NCI-H1092 (cell line): ENCODE measurements around the gene SRPX2.

Experiments used
- DNase-seq: peaks from one replicate; lab custom pipeline; 2025; lab: John Stamatoyannopoulos, UW

The SRPX2 gene

DNA sequence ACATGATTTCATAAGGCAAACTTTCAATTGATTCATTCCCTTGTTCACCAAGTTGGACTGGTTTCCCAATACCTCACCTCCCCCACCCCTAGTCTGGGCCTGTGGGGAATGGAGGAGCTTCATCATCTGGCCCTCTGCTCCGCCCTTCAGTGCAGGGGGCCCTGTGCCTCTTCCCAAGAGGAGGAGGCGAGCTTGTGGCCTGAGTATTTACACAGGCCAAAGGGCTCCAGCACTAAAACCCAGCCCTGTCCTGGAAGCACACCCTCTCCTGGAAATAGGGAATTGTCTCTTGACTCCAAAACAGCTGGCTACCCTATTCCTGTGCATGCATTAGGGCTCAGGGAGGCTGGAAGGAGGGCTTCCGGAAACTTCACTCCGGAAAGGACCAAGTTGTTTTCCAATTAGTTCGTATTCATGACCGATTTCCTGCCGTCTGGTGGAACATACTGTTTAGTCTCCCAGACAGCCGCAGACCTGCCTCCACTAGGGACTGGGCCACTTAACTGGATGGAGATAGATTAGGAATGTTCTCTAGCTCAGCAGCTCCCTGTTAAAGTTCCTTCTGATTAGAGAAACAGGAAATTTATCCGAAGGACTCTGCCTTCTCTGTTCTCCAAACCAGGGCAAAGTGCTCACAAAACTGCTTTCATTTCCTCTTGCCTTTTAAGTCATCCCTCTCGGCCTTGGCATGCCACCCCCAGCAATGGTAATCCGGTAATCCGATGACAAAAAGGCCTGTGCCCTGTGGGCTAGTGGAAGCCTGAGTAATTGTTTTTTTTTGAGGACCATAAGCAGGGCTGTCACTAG, 5.8 kb downstream of the SRPX2 start:
- no peak for DNase-seq

GRCh38 chrX:100650841-100651240, 6.8 kb downstream of the SRPX2 start:
- no peak for DNase-seq

DNA sequence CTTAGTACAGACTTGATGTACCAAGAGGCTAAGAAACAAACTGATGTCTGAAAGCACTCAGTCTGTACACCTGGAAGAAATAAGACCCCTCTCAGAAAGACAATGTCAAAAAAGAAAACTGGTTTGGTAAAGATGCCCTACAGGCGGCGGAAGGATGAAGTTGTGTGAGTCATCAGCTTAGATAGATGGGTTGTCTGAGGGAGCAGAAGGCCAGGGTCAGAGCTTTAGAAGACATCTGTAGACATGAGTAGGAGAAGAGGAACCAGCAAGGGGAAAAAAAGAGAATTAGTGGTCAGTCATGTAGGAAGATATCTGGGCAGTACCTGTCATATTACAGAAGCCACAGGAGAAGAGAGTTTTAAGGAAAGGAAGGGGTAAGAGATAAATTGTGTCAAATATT, 8.3 kb downstream of the SRPX2 start:
- DNase-seq: no peak

DNA sequence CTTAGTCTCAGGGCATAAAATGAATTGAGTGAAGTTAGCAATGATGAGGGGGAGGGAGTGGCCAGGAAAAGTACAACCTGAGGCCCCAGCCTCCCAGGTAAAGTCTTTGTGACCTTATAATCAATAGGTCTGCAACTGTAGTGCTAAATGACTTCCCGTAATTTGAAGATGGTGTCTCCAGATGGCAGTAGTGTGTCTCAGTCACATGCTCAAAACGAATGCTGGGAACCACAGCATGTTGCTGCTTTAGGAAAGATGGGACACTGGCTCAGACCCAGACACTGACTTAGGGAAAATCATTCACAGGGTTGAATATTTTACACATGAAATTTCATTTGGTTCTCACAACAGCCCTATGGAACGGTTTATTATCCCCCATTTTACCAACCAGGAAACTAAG, 10.3 kb downstream of the SRPX2 start:
- DNase-seq: peak; percentile 8

- no peak for DNase-seq
Measured at GRCh38 chrX:100658941-100659381, 15.0 kb downstream of the SRPX2 start.

DNA sequence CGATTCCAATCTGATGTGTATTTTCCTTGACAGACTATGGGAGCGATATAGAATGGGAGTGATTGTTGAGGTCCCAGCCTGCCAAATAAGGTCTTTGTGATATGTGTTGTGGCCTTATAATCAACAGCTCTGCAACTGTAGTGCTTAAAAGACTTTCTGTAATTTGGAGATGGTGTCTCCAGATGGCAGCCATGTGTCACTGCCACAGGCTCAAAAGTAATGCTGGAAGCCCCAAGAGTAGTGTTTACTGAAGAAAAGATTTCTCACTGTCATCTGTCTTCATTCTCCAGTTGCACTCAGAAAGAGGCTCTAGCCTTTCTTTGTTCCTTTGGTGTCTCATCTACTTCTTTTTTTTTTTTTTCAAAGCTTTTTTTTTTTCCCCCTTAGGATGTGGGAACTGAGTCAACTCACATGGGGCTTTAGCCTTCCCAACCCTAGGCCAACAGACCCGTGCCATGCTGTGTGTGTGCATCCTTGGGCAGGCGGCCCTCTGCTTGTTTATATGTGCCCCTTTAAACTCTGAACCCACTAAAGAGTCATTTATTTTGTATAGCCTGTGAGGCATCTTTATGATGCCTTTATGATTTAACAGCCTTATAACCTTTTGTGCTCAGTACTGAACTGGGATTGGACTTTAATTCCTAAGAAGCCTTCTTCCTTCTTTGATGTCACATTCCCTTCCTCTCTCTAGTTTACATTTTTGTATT, 15.6 kb downstream of the SRPX2 start:
- DNase-seq: peak; percentile 4

- no peak for DNase-seq
Measured at GRCh38 chrX:100662170-100662569, 18.2 kb downstream of the SRPX2 start.

DNA sequence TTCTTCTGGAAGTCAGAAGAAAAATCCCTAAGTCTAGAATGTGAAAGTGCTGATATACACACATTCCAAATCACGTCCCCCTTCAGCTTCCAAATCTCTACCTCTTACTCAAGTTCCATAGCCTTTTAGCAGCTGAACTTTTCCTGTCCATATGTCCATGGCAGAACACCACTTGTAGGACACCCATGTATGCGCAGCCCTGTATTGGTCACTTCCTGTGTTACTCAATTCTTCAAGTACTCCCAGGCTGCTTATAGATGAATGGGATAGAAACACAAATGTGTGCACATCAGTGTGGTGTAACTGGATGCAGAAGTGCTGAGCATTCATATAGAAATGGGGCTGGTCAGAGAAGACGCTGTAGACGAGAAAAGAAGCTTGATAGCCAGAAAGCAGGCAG, 18.8 kb downstream of the SRPX2 start:
- DNase-seq: no peak

GRCh38 chrX:100663642-100664041, 19.6 kb downstream of the SRPX2 start:
- no peak for DNase-seq

GRCh38 chrX:100672966-100673365, 29.0 kb downstream of the SRPX2 start:
- DNase-seq: no peak

GRCh38 chrX:100673397-100673953, 29.5 kb downstream of the SRPX2 start:
- DNase-seq: no peak

DNA sequence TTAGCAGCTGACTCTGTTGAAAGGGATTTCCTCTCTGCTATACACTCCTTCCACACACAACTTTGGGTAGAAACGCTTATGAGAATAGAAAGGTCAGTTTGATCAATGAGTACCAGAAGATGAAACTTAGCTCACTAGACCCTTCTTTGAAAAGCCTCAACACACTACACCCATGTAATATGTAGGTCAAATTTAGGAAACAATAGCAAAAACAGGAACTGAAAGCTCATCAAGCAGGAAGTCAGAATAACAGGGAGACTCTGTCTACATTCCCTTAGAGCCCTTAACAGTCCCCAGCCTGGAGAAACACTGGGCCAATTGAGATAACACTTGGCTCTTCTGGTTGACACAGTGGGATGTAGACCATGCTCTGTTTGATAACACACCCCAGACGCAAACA, 30.7 kb downstream of the SRPX2 start:
- DNase-seq: no peak

DNA sequence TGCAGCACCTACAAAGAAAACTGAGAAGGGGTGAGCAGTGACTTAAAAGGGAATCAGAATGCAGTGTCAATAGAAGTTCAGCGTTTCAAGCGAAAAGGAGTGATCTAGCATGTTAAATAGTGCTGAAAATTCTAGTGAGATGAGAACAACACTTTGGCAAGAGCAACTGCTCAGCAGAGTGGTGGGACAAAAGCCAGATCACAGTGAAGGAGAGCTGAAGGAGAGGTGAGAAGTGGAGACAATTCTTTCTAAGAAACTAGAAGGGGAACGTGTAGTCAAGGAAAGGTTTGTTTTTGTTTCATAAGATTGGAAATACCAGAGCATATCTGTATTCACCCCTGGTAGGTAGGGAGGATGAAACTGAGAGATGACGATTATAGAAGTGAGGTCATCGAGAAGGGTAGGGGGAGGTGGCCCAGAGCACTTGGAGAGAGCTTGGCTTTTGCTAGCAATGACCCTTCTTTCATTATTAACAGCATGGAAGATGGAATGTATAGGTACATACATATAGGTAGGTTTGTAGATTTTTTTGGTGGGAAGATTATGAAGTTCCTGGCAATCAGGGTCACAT, 33.7 kb downstream of the SRPX2 start:
- no peak for DNase-seq

GRCh38 chrX:100680756-100681155, 36.8 kb downstream of the SRPX2 start:
- DNase-seq: no peak

GRCh38 chrX:100681599-100681998, 37.6 kb downstream of the SRPX2 start:
- no peak for DNase-seq

- no peak for DNase-seq
Measured at GRCh38 chrX:100682939-100683338, 38.9 kb downstream of the SRPX2 start.

GRCh38 chrX:100685284-100685996, 41.4 kb downstream of the SRPX2 start:
- DNase-seq: peak; percentile 70

DNA sequence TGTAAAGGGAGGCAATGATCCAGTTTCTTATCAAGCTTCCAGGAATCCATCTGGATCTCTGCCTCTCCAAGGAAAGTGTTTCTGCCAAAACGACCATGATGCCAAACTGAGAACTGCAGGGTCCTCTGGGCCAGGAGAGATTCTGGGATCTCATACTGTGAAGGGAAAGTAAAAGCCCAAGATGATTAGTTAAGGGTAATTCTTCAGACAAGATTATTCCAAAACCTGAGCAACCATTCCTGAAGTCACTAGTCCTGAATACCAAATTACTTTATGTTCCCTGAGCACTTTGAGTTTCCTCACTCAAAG, 42.0 kb downstream of the SRPX2 start:
- DNase-seq: no peak

DNA sequence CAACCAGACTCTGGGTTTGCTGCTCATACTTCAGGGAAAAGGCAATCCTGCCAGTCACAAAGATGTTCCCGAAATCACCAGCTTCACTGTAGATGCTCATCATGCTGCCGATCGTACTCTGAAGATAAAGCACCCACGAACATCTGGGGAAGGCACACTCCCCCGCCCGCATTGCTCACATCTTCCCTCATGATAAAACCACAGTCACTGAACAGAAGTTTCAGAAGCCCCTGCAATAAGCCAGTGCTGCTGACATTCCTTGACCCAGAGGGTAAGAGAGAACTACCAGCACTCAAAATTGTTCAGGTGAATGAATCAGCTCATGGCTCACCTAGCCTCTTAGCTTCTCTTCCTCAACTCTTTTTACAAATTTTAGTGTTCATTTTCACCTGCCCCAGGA, 43.1 kb downstream of the SRPX2 start:
- no peak for DNase-seq

GRCh38 chrX:100687546-100687945, 43.5 kb downstream of the SRPX2 start:
- DNase-seq: no peak

DNA sequence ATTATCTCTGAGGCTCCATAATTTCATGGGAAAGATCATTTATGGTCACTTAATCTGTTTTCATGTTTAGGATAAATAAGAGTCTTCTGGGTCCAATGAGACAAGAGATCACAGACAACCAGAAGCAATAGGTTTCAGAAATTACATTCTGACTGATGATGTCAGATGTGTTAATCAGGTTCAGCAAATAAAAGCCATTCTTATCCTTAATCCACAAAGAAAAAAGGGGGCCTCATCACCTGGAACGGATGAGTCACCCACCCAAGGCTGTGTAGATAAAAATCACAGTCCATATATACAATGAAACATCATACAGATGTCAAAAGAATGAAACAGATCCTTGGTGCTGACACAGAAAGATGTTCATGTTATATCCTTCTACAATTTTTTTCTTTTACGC, 51.3 kb downstream of the SRPX2 start:
- DNase-seq: no peak

DNA sequence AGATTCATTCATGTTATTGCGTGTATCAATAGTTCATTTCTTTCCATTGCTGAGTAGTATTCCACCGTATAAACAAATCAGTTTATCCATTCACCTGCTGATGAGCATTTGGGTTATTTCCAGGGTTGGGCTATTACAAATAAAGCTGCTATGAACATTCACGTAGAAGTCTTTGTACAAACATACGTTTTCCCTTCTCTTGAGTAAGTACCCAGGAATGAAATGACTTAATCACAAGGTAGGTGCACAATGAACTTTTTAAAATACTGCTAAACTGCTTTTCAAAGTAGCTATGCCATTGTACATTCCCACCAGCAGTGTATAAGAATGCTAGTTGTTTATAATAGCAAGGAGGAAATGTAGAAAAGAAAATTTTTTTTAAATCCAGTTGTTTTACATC, 52.0 kb downstream of the SRPX2 start:
- DNase-seq: no peak
